H9 (cell line): ENCODE data around the gene CLINT1. TPM values are rescaled to one million over a fixed set of nuclear protein-coding genes. Genes with fewer than 3 reads are reported as not detected.

Experiments
- DNase-seq: peaks from one replicate; pipeline ENCODE4 v3.0.0-alpha.2; 2017
- H2AFZ ChIP-seq: one replicate; pipeline ENCODE4 v1.6.1; 2013; ENCODE audit warnings: mild to moderate bottlenecking, low read length, control low read depth, moderate library complexity
- H2AK5ac ChIP-seq: 2 replicates; pipeline ENCODE4 v1.6.1; 2013; ENCODE audit warnings: low read length, control low read depth, mixed read lengths; ENCODE audit not compliant: insufficient read length
- H2BK120ac ChIP-seq: one replicate; pipeline ENCODE4 v1.6.1; 2013; ENCODE audit warnings: low read depth, mild to moderate bottlenecking, low read length, control low read depth, inconsistent platforms; ENCODE audit not compliant: poor library complexity, severe bottlenecking
- H2BK12ac ChIP-seq: 2 replicates; pipeline ENCODE4 v1.6.1; 2013; ENCODE audit warnings: low read length, control low read depth, mixed read lengths, low read depth; ENCODE audit not compliant: insufficient read length
- H2BK15ac ChIP-seq: 2 replicates; pipeline ENCODE4 v1.6.1; 2013; ENCODE audit warnings: low read depth, low read length, control low read depth
- H2BK20ac ChIP-seq: one replicate; pipeline ENCODE4 v1.6.1; 2013; ENCODE audit warnings: low read depth, mild to moderate bottlenecking, low read length, control low read depth, inconsistent platforms; ENCODE audit not compliant: poor library complexity, severe bottlenecking
- H2BK5ac ChIP-seq: 2 replicates; pipeline ENCODE4 v1.6.1; 2013; ENCODE audit warnings: low read length, control low read depth, mixed read lengths; ENCODE audit not compliant: insufficient read length
- H3K14ac ChIP-seq: 2 replicates; pipeline ENCODE4 v1.6.1; 2013; ENCODE audit warnings: low read length, control low read depth; ENCODE audit not compliant: insufficient read depth
- H3K18ac ChIP-seq: 2 replicates; pipeline ENCODE4 v1.6.1; 2013; ENCODE audit warnings: low read depth, mild to moderate bottlenecking, mixed read lengths, low read length, control low read depth; ENCODE audit not compliant: insufficient read length
- H3K23ac ChIP-seq: 2 replicates; pipeline ENCODE4 v1.6.1; 2013; ENCODE audit warnings: low read length, control low read depth, mixed read lengths, low read depth; ENCODE audit not compliant: insufficient read length
- H3K23me2 ChIP-seq: 2 replicates; pipeline ENCODE4 v1.6.1; 2013; ENCODE audit warnings: low read depth, mild to moderate bottlenecking, mixed read lengths, low read length, control low read depth; ENCODE audit not compliant: insufficient read length, poor library complexity, severe bottlenecking
- H3K27ac ChIP-seq: 2 replicates; pipeline ENCODE4 v1.5.1; 2013; ENCODE audit warnings: low read length, control low read depth, mixed read lengths, low read depth; ENCODE audit not compliant: insufficient read length
- H3K27me3 ChIP-seq: 2 replicates; pipeline ENCODE4 v1.6.1; 2013; ENCODE audit warnings: low read length, control low read depth, inconsistent platforms; ENCODE audit not compliant: insufficient read depth
- H3K4ac ChIP-seq: 2 replicates; pipeline ENCODE4 v1.6.1; 2013; ENCODE audit warnings: low read depth, mild to moderate bottlenecking, control low read depth, inconsistent platforms, low read length, moderate library complexity
- H3K4me1 ChIP-seq: 2 replicates; pipeline ENCODE4 v1.6.1; 2013; ENCODE audit warnings: low read length, control low read depth, inconsistent platforms; ENCODE audit not compliant: insufficient read depth
- H3K4me2 ChIP-seq: 2 replicates; pipeline ENCODE4 v1.6.1; 2013; ENCODE audit warnings: low read length, control low read depth, mixed read lengths; ENCODE audit not compliant: insufficient read length, insufficient read depth
- H3K56ac ChIP-seq: 2 replicates; pipeline ENCODE4 v1.6.1; 2013; ENCODE audit warnings: low read depth, mild to moderate bottlenecking, mixed read lengths, low read length, control low read depth; ENCODE audit not compliant: insufficient read length
- H3K79me1 ChIP-seq: 2 replicates; pipeline ENCODE4 v1.6.1; 2013; ENCODE audit warnings: low read depth, mild to moderate bottlenecking, moderate library complexity, low read length, control low read depth, inconsistent platforms; ENCODE audit not compliant: insufficient read depth, poor library complexity, severe bottlenecking
- H3K79me2 ChIP-seq: 2 replicates; pipeline ENCODE4 v1.6.1; 2013; ENCODE audit warnings: low read length, control low read depth, inconsistent platforms; ENCODE audit not compliant: insufficient read depth
- H3K9ac ChIP-seq: 2 replicates; pipeline ENCODE4 v1.6.1; 2013; ENCODE audit warnings: low read length, control low read depth, mixed read lengths; ENCODE audit not compliant: insufficient read length; ENCODE audit errors: extremely low read depth
- H3K9me3 ChIP-seq: one replicate; pipeline ENCODE4 v1.6.1; 2013; ENCODE audit warnings: low read depth, low read length, inconsistent platforms; ENCODE audit not compliant: control insufficient read depth
- H3T11ph ChIP-seq: one replicate; pipeline ENCODE4 v1.6.1; 2013; ENCODE audit warnings: mild to moderate bottlenecking, low read length, control low read depth, inconsistent platforms
- H4K20me1 ChIP-seq: one replicate; pipeline ENCODE4 v1.6.1; 2013; ENCODE audit not compliant: control insufficient read depth, insufficient read length, insufficient read depth
- H4K5ac ChIP-seq: 2 replicates; pipeline ENCODE4 v1.6.1; 2013; ENCODE audit warnings: low read depth, mild to moderate bottlenecking, mixed read lengths, low read length, control low read depth; ENCODE audit not compliant: insufficient read length
- H4K8ac ChIP-seq: replicated peaks from 2 replicates; pipeline ENCODE4 v1.6.1; 2013; ENCODE audit warnings: low read length, control low read depth, mixed read lengths, low read depth; ENCODE audit not compliant: insufficient read length
- H4K91ac ChIP-seq: 2 replicates; pipeline ENCODE4 v1.6.1; 2013; ENCODE audit warnings: low read depth, mild to moderate bottlenecking, moderate library complexity, mixed read lengths, low read length, control low read depth; ENCODE audit not compliant: insufficient read length
- H3K27ac Mint-ChIP-seq, 3 experiments: 2 replicates in 2 of 3; 3 replicates in 1 of 3; pipeline ENCODE4 v1.8.0; 2020 to 2021; ENCODE audit warnings: mixed read lengths in 3 of 3, mild to moderate bottlenecking in 1 of 3, moderate library complexity in 1 of 3
- H3K27me3 Mint-ChIP-seq: 2 replicates; pipeline ENCODE4 v1.8.0; 2021; ENCODE audit warnings: low read depth, mild to moderate bottlenecking, moderate library complexity, mixed read lengths
- H3K36me3 Mint-ChIP-seq, 3 experiments: 2 replicates in 2 of 3; 3 replicates in 1 of 3; pipeline ENCODE4 v1.8.0; 2020 to 2021; ENCODE audit warnings: low read depth in 3 of 3, mixed read lengths in 3 of 3; ENCODE audit not compliant: insufficient read depth in 1 of 3
- H3K4me1 Mint-ChIP-seq, 2 experiments: 2 replicates each; pipeline ENCODE4 v1.8.0; 2020; ENCODE audit warnings: mixed read lengths in 2 of 2
- H3K4me3 Mint-ChIP-seq, 2 experiments: 2 replicates in 1 of 2; 3 replicates in 1 of 2; pipeline ENCODE4 v1.8.0; 2020 to 2021; ENCODE audit warnings: mild to moderate bottlenecking in 2 of 2, mixed read lengths in 2 of 2, moderate library complexity in 1 of 2
- H3K9me3 Mint-ChIP-seq, 2 experiments: 2 replicates in 1 of 2; 3 replicates in 1 of 2; pipeline ENCODE4 v1.8.0; 2020; ENCODE audit warnings: mild to moderate bottlenecking in 2 of 2, mixed read lengths in 2 of 2, moderate library complexity in 1 of 2
- CTCF ChIP-seq: fragments of 200-600 bp; sonication (generic); conservative IDR thresholded peaks from 3 replicates; pipeline ENCODE4 v1.8.0; 2021; ENCODE audit warnings: antibody characterized with exemption, mild to moderate bottlenecking
- WGBS: extraction: QIAGEN DNeasy Blood & Tissue Kit; methylation state at CpG from one replicate; pipeline ENCODE4 v1.1.7; 2013; ENCODE audit warnings: missing lambda C conversion rate, low lambda C conversion rate, mixed read lengths; ENCODE audit not compliant: insufficient read length; ENCODE audit errors: extremely low coverage; 5-methylcytosine and 5-hydroxymethylcytosine counted together
- total RNA-seq: library from RNA; stranded (reverse); gene quantifications from 2 replicates; pipeline ENCODE4 v1.2.1, GENCODE V29; 2021

The CLINT1 gene
- total RNA-seq, 1 experiment from 2014 or later: 79.1 TPM

GRCh38 chr5:157756122-157756521 is 102.8 kb downstream of the CLINT1 start:
- no peaks in the 10 kb centered on the region for H3K9me3 Mint-ChIP-seq

More at GRCh38 chr5:157756122-157756521, 102.8 kb downstream of the CLINT1 start:
- Histone ChIP-seq H3K27ac (no peak overlapping the region), H4K20me1 (no peaks in the 10 kb centered on the region), H3K23ac (no peak overlapping the region), H3K27me3 (no peaks in the 10 kb centered on the region; the same call in 1 of the 2 replicates), H3K23me2 (no peaks in the 10 kb centered on the region), H3K18ac (no peak overlapping the region), H3K79me1 (no peaks in the 10 kb centered on the region), H2BK12ac (no peak overlapping the region), H3K9ac (no peak overlapping the region), H2AFZ (no peak overlapping the region), H3K79me2 (no peaks in the 10 kb centered on the region), H3K14ac (no peak overlapping the region), H4K91ac (no peak overlapping the region), H3T11ph (no peak overlapping the region), H2BK20ac (no peak overlapping the region), H4K8ac (no peak overlapping the region), H2BK15ac (no peak overlapping the region), H3K56ac (no peak overlapping the region), H3K4me1 (no peaks in the 10 kb centered on the region), H2AK5ac (no peak overlapping the region), H2BK120ac (no peak overlapping the region), H3K9me3 (no peaks in the 10 kb centered on the region), H3K4me2 (no peak overlapping the region), H4K5ac (no peak overlapping the region), H2BK5ac (no peak overlapping the region), H3K4ac (no peak overlapping the region)
- DNase-seq: no peak
- no peaks in the 10 kb centered on the region for H3K4me1 Mint-ChIP-seq
- no peak overlapping the region for H3K27ac Mint-ChIP-seq
- TF ChIP-seq CTCF: no peak
- H3K4me3 Mint-ChIP-seq: no peak overlapping the region
- H3K36me3 Mint-ChIP-seq: peaks cover 0 to 8% (median 3%) of the 10 kb centered on the region in 3 experiments; a peak in 4 of 7 replicates
- WGBS: no CpG with 5 or more reads among the region's 3 CpGs
- H3K27me3 Mint-ChIP-seq: no peaks in the 10 kb centered on the region
